Astrocyte (in vitro differentiated cells and primary cell): ENCODE measurements around the gene MAGED1. TPM values are rescaled to one million over a fixed set of nuclear protein-coding genes. Genes with fewer than 3 reads are reported as not detected.
A peak's percentile ranks its signal among the peaks of the same experiment; 100 is the strongest.

ENCODE experiments used
- DNase-seq: peaks from one replicate; pipeline ENCODE4 v3.0.0-alpha.2; 2010; ENCODE audit warnings: low read depth
- FAIRE-seq: peaks from 2 replicates; lab custom pipeline; 2011; peaks lifted over from hg19 to GRCh38; lab: Jason Lieb, UNC
- H2AFZ ChIP-seq: 2 replicates; pipeline ENCODE4 v1.6.0; 2012; ENCODE audit warnings: low read depth, low read length, inconsistent platforms
- H3K27ac ChIP-seq: 2 replicates; pipeline ENCODE4 v1.5.1; 2011; ENCODE audit warnings: low read depth, low read length, inconsistent platforms
- H3K27me3 ChIP-seq: 2 replicates; pipeline ENCODE4 v1.6.0; 2011; ENCODE audit warnings: low read length, inconsistent platforms; ENCODE audit not compliant: insufficient read depth
- H3K36me3 ChIP-seq: 2 replicates; pipeline ENCODE4 v1.5.1; 2011; ENCODE audit warnings: low read length, inconsistent platforms; ENCODE audit not compliant: insufficient read depth
- H3K4me1 ChIP-seq: 2 replicates; pipeline ENCODE4 v1.5.1; 2011; ENCODE audit warnings: low read length, inconsistent platforms; ENCODE audit not compliant: insufficient read depth
- H3K4me2 ChIP-seq: 2 replicates; pipeline ENCODE4 v1.6.0; 2012; ENCODE audit warnings: low read length, inconsistent platforms
- H3K4me3 ChIP-seq: 2 replicates; pipeline ENCODE4 v1.5.1; 2011; ENCODE audit warnings: low read depth, mild to moderate bottlenecking, low read length, inconsistent platforms; ENCODE audit not compliant: insufficient read depth
- H3K79me2 ChIP-seq: 2 replicates; pipeline ENCODE4 v1.6.0; 2012; ENCODE audit warnings: mild to moderate bottlenecking, low read length, inconsistent platforms; ENCODE audit not compliant: insufficient read depth
- H3K9ac ChIP-seq: 2 replicates; pipeline ENCODE4 v1.6.0; 2012; ENCODE audit warnings: mild to moderate bottlenecking, low read length, inconsistent platforms
- H3K9me3 ChIP-seq: 2 replicates; pipeline ENCODE4 v1.5.1; 2012; ENCODE audit warnings: low read depth, mild to moderate bottlenecking, low read length, inconsistent platforms; ENCODE audit not compliant: insufficient read depth
- H4K20me1 ChIP-seq: 2 replicates; pipeline ENCODE4 v1.6.0; 2012; ENCODE audit warnings: low read length, inconsistent platforms; ENCODE audit not compliant: insufficient read depth
- H3K27ac Mint-ChIP-seq: one replicate; pipeline ENCODE4 v1.8.0; 2021; ENCODE audit warnings: mild to moderate bottlenecking, mixed read lengths; ENCODE audit not compliant: unreplicated experiment
- H3K27me3 Mint-ChIP-seq: one replicate; pipeline ENCODE4 v1.8.0; 2021; ENCODE audit warnings: low read depth, mixed read lengths; ENCODE audit not compliant: unreplicated experiment
- H3K36me3 Mint-ChIP-seq: one replicate; pipeline ENCODE4 v1.8.0; 2021; ENCODE audit warnings: low read depth, mixed read lengths; ENCODE audit not compliant: unreplicated experiment
- H3K4me1 Mint-ChIP-seq: one replicate; pipeline ENCODE4 v1.8.0; 2021; ENCODE audit warnings: low read depth, mixed read lengths; ENCODE audit not compliant: unreplicated experiment
- H3K4me3 Mint-ChIP-seq: one replicate; pipeline ENCODE4 v1.8.0; 2021; ENCODE audit warnings: mild to moderate bottlenecking, moderate library complexity, mixed read lengths; ENCODE audit not compliant: unreplicated experiment
- H3K9me3 Mint-ChIP-seq: one replicate; pipeline ENCODE4 v1.8.0; 2021; ENCODE audit warnings: mild to moderate bottlenecking, mixed read lengths; ENCODE audit not compliant: unreplicated experiment
- EZH2 ChIP-seq: IDR thresholded peaks from 2 replicates; pipeline ENCODE4 v1.6.1; 2012; ENCODE audit warnings: mild to moderate bottlenecking, low read length, inconsistent platforms; ENCODE audit not compliant: insufficient read depth
- total RNA-seq: library from RNA; stranded (reverse); gene quantifications from 2 replicates; pipeline ENCODE4 v1.2.1, GENCODE V29; 2021
- TF ChIP-seq, protein P1 (sequence below): IDR thresholded peaks from 2 replicates; pipeline ENCODE4 v1.5.1; 2011; ENCODE audit warnings: low read depth, mild to moderate bottlenecking, inconsistent platforms, low read length, moderate library complexity; ENCODE audit not compliant: insufficient read depth

The MAGED1 gene
- total RNA-seq, 1 donor from 2014 or later, result 412 TPM

- Histone ChIP-seq H3K4me3 (no peak overlapping the region), H3K4me2 (no peak overlapping the region), H2AFZ (no peak overlapping the region), H3K9ac (no peak overlapping the region), H3K9me3 (no peaks in the 10 kb centered on the region), H4K20me1 (no peaks in the 10 kb centered on the region), H3K27me3 (no peaks in the 10 kb centered on the region), H3K27ac (no peak overlapping the region), H3K79me2 (peaks cover 19% of the 10 kb centered on the region), H3K4me1 (no peaks in the 10 kb centered on the region), H3K36me3 (no peaks in the 10 kb centered on the region)
- Mint-ChIP-seq H3K4me3 (no peak overlapping the region), H3K9me3 (peaks cover 20% of the 10 kb centered on the region), H3K27me3 (no peaks in the 10 kb centered on the region), H3K36me3 (peaks cover 4% of the 10 kb centered on the region), H3K4me1 (no peaks in the 10 kb centered on the region), H3K27ac (no peak overlapping the region)
- DNase-seq (peak; percentile 40), FAIRE-seq (peak; percentile 99)
- no peak for TF ChIP-seq EZH2
- TF ChIP-seq, protein P1, sequence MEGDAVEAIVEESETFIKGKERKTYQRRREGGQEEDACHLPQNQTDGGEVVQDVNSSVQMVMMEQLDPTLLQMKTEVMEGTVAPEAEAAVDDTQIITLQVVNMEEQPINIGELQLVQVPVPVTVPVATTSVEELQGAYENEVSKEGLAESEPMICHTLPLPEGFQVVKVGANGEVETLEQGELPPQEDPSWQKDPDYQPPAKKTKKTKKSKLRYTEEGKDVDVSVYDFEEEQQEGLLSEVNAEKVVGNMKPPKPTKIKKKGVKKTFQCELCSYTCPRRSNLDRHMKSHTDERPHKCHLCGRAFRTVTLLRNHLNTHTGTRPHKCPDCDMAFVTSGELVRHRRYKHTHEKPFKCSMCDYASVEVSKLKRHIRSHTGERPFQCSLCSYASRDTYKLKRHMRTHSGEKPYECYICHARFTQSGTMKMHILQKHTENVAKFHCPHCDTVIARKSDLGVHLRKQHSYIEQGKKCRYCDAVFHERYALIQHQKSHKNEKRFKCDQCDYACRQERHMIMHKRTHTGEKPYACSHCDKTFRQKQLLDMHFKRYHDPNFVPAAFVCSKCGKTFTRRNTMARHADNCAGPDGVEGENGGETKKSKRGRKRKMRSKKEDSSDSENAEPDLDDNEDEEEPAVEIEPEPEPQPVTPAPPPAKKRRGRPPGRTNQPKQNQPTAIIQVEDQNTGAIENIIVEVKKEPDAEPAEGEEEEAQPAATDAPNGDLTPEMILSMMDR, result peak; percentile 15
Observed at GRCh38 chrX:51860679-51861078, 32.7 kb upstream of the MAGED1 start.

- no peak for FAIRE-seq
- no peak overlapping the region for H3K27ac Mint-ChIP-seq
- Histone ChIP-seq H3K4me3 (no peak overlapping the region), H3K27ac (no peak overlapping the region), H3K27me3 (no peaks in the 10 kb centered on the region), H3K79me2 (peaks cover 27% of the 10 kb centered on the region), H3K36me3 (no peaks in the 10 kb centered on the region), H3K9ac (no peak overlapping the region), H2AFZ (no peak overlapping the region), H3K9me3 (no peaks in the 10 kb centered on the region), H4K20me1 (peaks cover 6% of the 10 kb centered on the region), H3K4me1 (no peaks in the 10 kb centered on the region), H3K4me2 (no peak overlapping the region)
- H3K9me3 Mint-ChIP-seq, result peaks cover 10% of the 10 kb centered on the region
- H3K4me1 Mint-ChIP-seq, result no peaks in the 10 kb centered on the region
- H3K4me3 Mint-ChIP-seq, result no peak overlapping the region
- H3K36me3 Mint-ChIP-seq, result peaks cover 4% of the 10 kb centered on the region
- H3K27me3 Mint-ChIP-seq, result no peaks in the 10 kb centered on the region
- TF ChIP-seq, protein P1, result no peak
- no peak for TF ChIP-seq EZH2
- DNase-seq, result no peak
Observed at GRCh38 chrX:51862920-51863319, 30.5 kb upstream of the MAGED1 start.

DNA sequence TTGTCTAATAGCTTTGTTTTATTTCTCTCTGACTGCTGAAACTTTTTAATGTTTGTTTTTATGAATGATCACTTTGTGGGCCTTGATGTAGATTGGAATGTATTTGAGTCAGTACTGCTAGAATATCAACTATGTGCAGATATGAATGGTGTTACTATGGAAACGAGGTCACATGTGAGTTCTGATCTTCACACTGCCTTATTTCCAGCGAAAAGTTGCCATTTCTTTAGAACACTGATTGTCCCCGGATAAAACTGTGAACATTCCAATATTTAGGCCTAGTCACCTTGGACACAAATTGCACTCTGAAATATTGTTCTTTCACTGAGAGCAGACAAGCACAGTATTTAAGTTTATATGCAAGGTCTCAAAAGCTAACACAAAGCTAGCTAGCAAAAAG is 27.2 kb upstream of the MAGED1 start:
- Histone ChIP-seq H2AFZ (no peak overlapping the region), H3K79me2 (peaks cover 35% of the 10 kb centered on the region), H3K4me1 (no peaks in the 10 kb centered on the region), H3K9ac (no peak overlapping the region), H3K27ac (no peak overlapping the region), H3K36me3 (no peaks in the 10 kb centered on the region), H3K4me3 (no peak overlapping the region), H4K20me1 (peaks cover 16% of the 10 kb centered on the region), H3K9me3 (no peaks in the 10 kb centered on the region), H3K27me3 (no peaks in the 10 kb centered on the region), H3K4me2 (no peak overlapping the region)
- Mint-ChIP-seq H3K36me3 (no peaks in the 10 kb centered on the region), H3K4me1 (no peaks in the 10 kb centered on the region), H3K27ac (no peak overlapping the region), H3K27me3 (no peaks in the 10 kb centered on the region), H3K9me3 (peaks cover 5% of the 10 kb centered on the region), H3K4me3 (no peak overlapping the region)
- no peak for FAIRE-seq
- DNase-seq, result peak; percentile 59
- no peak for TF ChIP-seq EZH2
- TF ChIP-seq, protein P1, result no peak
